H9 (cell line): ENCODE results near the gene PAM. TPM values are rescaled to one million over a fixed set of nuclear protein-coding genes. Genes with fewer than 3 reads are reported as not detected.

Experiments
- DNase-seq: peaks from one replicate; pipeline ENCODE4 v3.0.0-alpha.2; 2017
- H2AFZ ChIP-seq: one replicate; pipeline ENCODE4 v1.6.1; 2013; ENCODE audit warnings: mild to moderate bottlenecking, low read length, control low read depth, moderate library complexity
- H2AK5ac ChIP-seq: 2 replicates; pipeline ENCODE4 v1.6.1; 2013; ENCODE audit warnings: low read length, control low read depth, mixed read lengths; ENCODE audit not compliant: insufficient read length
- H2BK120ac ChIP-seq: one replicate; pipeline ENCODE4 v1.6.1; 2013; ENCODE audit warnings: low read depth, mild to moderate bottlenecking, low read length, control low read depth, inconsistent platforms; ENCODE audit not compliant: poor library complexity, severe bottlenecking
- H2BK12ac ChIP-seq: 2 replicates; pipeline ENCODE4 v1.6.1; 2013; ENCODE audit warnings: low read length, control low read depth, mixed read lengths, low read depth; ENCODE audit not compliant: insufficient read length
- H2BK15ac ChIP-seq: 2 replicates; pipeline ENCODE4 v1.6.1; 2013; ENCODE audit warnings: low read depth, low read length, control low read depth
- H2BK20ac ChIP-seq: one replicate; pipeline ENCODE4 v1.6.1; 2013; ENCODE audit warnings: low read depth, mild to moderate bottlenecking, low read length, control low read depth, inconsistent platforms; ENCODE audit not compliant: poor library complexity, severe bottlenecking
- H2BK5ac ChIP-seq: 2 replicates; pipeline ENCODE4 v1.6.1; 2013; ENCODE audit warnings: low read length, control low read depth, mixed read lengths; ENCODE audit not compliant: insufficient read length
- H3K14ac ChIP-seq: 2 replicates; pipeline ENCODE4 v1.6.1; 2013; ENCODE audit warnings: low read length, control low read depth; ENCODE audit not compliant: insufficient read depth
- H3K18ac ChIP-seq: 2 replicates; pipeline ENCODE4 v1.6.1; 2013; ENCODE audit warnings: low read depth, mild to moderate bottlenecking, mixed read lengths, low read length, control low read depth; ENCODE audit not compliant: insufficient read length
- H3K23ac ChIP-seq: 2 replicates; pipeline ENCODE4 v1.6.1; 2013; ENCODE audit warnings: low read length, control low read depth, mixed read lengths, low read depth; ENCODE audit not compliant: insufficient read length
- H3K23me2 ChIP-seq: 2 replicates; pipeline ENCODE4 v1.6.1; 2013; ENCODE audit warnings: low read depth, mild to moderate bottlenecking, mixed read lengths, low read length, control low read depth; ENCODE audit not compliant: insufficient read length, poor library complexity, severe bottlenecking
- H3K27ac ChIP-seq: 2 replicates; pipeline ENCODE4 v1.5.1; 2013; ENCODE audit warnings: low read length, control low read depth, mixed read lengths, low read depth; ENCODE audit not compliant: insufficient read length
- H3K27me3 ChIP-seq: 2 replicates; pipeline ENCODE4 v1.6.1; 2013; ENCODE audit warnings: low read length, control low read depth, inconsistent platforms; ENCODE audit not compliant: insufficient read depth
- H3K4ac ChIP-seq: 2 replicates; pipeline ENCODE4 v1.6.1; 2013; ENCODE audit warnings: low read depth, mild to moderate bottlenecking, control low read depth, inconsistent platforms, low read length, moderate library complexity
- H3K4me1 ChIP-seq: 2 replicates; pipeline ENCODE4 v1.6.1; 2013; ENCODE audit warnings: low read length, control low read depth, inconsistent platforms; ENCODE audit not compliant: insufficient read depth
- H3K4me2 ChIP-seq: 2 replicates; pipeline ENCODE4 v1.6.1; 2013; ENCODE audit warnings: low read length, control low read depth, mixed read lengths; ENCODE audit not compliant: insufficient read length, insufficient read depth
- H3K56ac ChIP-seq: 2 replicates; pipeline ENCODE4 v1.6.1; 2013; ENCODE audit warnings: low read depth, mild to moderate bottlenecking, mixed read lengths, low read length, control low read depth; ENCODE audit not compliant: insufficient read length
- H3K79me1 ChIP-seq: 2 replicates; pipeline ENCODE4 v1.6.1; 2013; ENCODE audit warnings: low read depth, mild to moderate bottlenecking, moderate library complexity, low read length, control low read depth, inconsistent platforms; ENCODE audit not compliant: insufficient read depth, poor library complexity, severe bottlenecking
- H3K79me2 ChIP-seq: 2 replicates; pipeline ENCODE4 v1.6.1; 2013; ENCODE audit warnings: low read length, control low read depth, inconsistent platforms; ENCODE audit not compliant: insufficient read depth
- H3K9ac ChIP-seq: 2 replicates; pipeline ENCODE4 v1.6.1; 2013; ENCODE audit warnings: low read length, control low read depth, mixed read lengths; ENCODE audit not compliant: insufficient read length; ENCODE audit errors: extremely low read depth
- H3K9me3 ChIP-seq: one replicate; pipeline ENCODE4 v1.6.1; 2013; ENCODE audit warnings: low read depth, low read length, inconsistent platforms; ENCODE audit not compliant: control insufficient read depth
- H3T11ph ChIP-seq: one replicate; pipeline ENCODE4 v1.6.1; 2013; ENCODE audit warnings: mild to moderate bottlenecking, low read length, control low read depth, inconsistent platforms
- H4K20me1 ChIP-seq: one replicate; pipeline ENCODE4 v1.6.1; 2013; ENCODE audit not compliant: control insufficient read depth, insufficient read length, insufficient read depth
- H4K5ac ChIP-seq: 2 replicates; pipeline ENCODE4 v1.6.1; 2013; ENCODE audit warnings: low read depth, mild to moderate bottlenecking, mixed read lengths, low read length, control low read depth; ENCODE audit not compliant: insufficient read length
- H4K8ac ChIP-seq: replicated peaks from 2 replicates; pipeline ENCODE4 v1.6.1; 2013; ENCODE audit warnings: low read length, control low read depth, mixed read lengths, low read depth; ENCODE audit not compliant: insufficient read length
- H4K91ac ChIP-seq: 2 replicates; pipeline ENCODE4 v1.6.1; 2013; ENCODE audit warnings: low read depth, mild to moderate bottlenecking, moderate library complexity, mixed read lengths, low read length, control low read depth; ENCODE audit not compliant: insufficient read length
- H3K27ac Mint-ChIP-seq, 3 experiments: 2 replicates in 2 of 3; 3 replicates in 1 of 3; pipeline ENCODE4 v1.8.0; 2020 to 2021; ENCODE audit warnings: mixed read lengths in 3 of 3, mild to moderate bottlenecking in 1 of 3, moderate library complexity in 1 of 3
- H3K27me3 Mint-ChIP-seq: 2 replicates; pipeline ENCODE4 v1.8.0; 2021; ENCODE audit warnings: low read depth, mild to moderate bottlenecking, moderate library complexity, mixed read lengths
- H3K36me3 Mint-ChIP-seq, 3 experiments: 2 replicates in 2 of 3; 3 replicates in 1 of 3; pipeline ENCODE4 v1.8.0; 2020 to 2021; ENCODE audit warnings: low read depth in 3 of 3, mixed read lengths in 3 of 3; ENCODE audit not compliant: insufficient read depth in 1 of 3
- H3K4me1 Mint-ChIP-seq, 2 experiments: 2 replicates each; pipeline ENCODE4 v1.8.0; 2020; ENCODE audit warnings: mixed read lengths in 2 of 2
- H3K4me3 Mint-ChIP-seq, 2 experiments: 2 replicates in 1 of 2; 3 replicates in 1 of 2; pipeline ENCODE4 v1.8.0; 2020 to 2021; ENCODE audit warnings: mild to moderate bottlenecking in 2 of 2, mixed read lengths in 2 of 2, moderate library complexity in 1 of 2
- H3K9me3 Mint-ChIP-seq, 2 experiments: 2 replicates in 1 of 2; 3 replicates in 1 of 2; pipeline ENCODE4 v1.8.0; 2020; ENCODE audit warnings: mild to moderate bottlenecking in 2 of 2, mixed read lengths in 2 of 2, moderate library complexity in 1 of 2
- CTCF ChIP-seq: fragments of 200-600 bp; sonication (generic); conservative IDR thresholded peaks from 3 replicates; pipeline ENCODE4 v1.8.0; 2021; ENCODE audit warnings: antibody characterized with exemption, mild to moderate bottlenecking
- WGBS: extraction: QIAGEN DNeasy Blood & Tissue Kit; methylation state at CpG from one replicate; pipeline ENCODE4 v1.1.7; 2013; ENCODE audit warnings: missing lambda C conversion rate, low lambda C conversion rate, mixed read lengths; ENCODE audit not compliant: insufficient read length; ENCODE audit errors: extremely low coverage; 5-methylcytosine and 5-hydroxymethylcytosine counted together
- total RNA-seq: library from RNA; stranded (reverse); gene quantifications from 2 replicates; pipeline ENCODE4 v1.2.1, GENCODE V29; 2021

Gene PAM
- total RNA-seq, 1 experiment from 2014 or later: 31.5 TPM

GRCh38 chr5:102889033-102889432, 133.9 kb downstream of the PAM start:
- Histone ChIP-seq H3K4me2 (no peak overlapping the region), H4K5ac (no peak overlapping the region), H3K9me3 (no peaks in the 10 kb centered on the region), H2BK12ac (no peak overlapping the region), H3K18ac (no peak overlapping the region), H3K27me3 (no peaks in the 10 kb centered on the region), H3K14ac (no peak overlapping the region), H3K4ac (no peak overlapping the region), H3K4me1 (no peaks in the 10 kb centered on the region), H3K23ac (no peak overlapping the region), H3K27ac (no peak overlapping the region), H4K91ac (no peak overlapping the region), H3K79me2 (no peaks in the 10 kb centered on the region), H4K8ac (no peak overlapping the region), H2BK15ac (no peak overlapping the region), H2BK5ac (no peak overlapping the region), H3K9ac (no peak overlapping the region), H2AK5ac (no peak overlapping the region), H2BK20ac (no peak overlapping the region), H3T11ph (no peak overlapping the region), H2BK120ac (no peak overlapping the region), H4K20me1 (no peaks in the 10 kb centered on the region), H3K56ac (no peak overlapping the region), H3K23me2 (no peaks in the 10 kb centered on the region), H2AFZ (no peak overlapping the region), H3K79me1 (no peaks in the 10 kb centered on the region)
- H3K27me3 Mint-ChIP-seq: no peaks in the 10 kb centered on the region
- no peaks in the 10 kb centered on the region for H3K36me3 Mint-ChIP-seq
- H3K4me1 Mint-ChIP-seq: 0 out of 4 replicates have a peak, but pooled peaks cover 0 to 3% of the 10 kb centered on the region in 2 experiments
- no peak for DNase-seq
- TF ChIP-seq CTCF: no peak
- no peak overlapping the region for H3K4me3 Mint-ChIP-seq
- H3K9me3 Mint-ChIP-seq: no peaks in the 10 kb centered on the region
- WGBS: no CpG with 5 or more reads among the region's 1 CpG
- peak overlapping the region in 1 of 3 experiments; percentile 8; a peak in 3 of 7 replicates for H3K27ac Mint-ChIP-seq
